GM18909 (cell line): ENCODE data around the gene TSPAN18.

Experiments
- ATAC-seq: cut with Tn5 transposase; IDR thresholded peaks from one replicate; pipeline ENCODE4 v1.9.1; 2021; ENCODE audit warnings: mild to moderate bottlenecking; ENCODE audit not compliant: unreplicated experiment, poor library complexity

TSPAN18 gene

DNA sequence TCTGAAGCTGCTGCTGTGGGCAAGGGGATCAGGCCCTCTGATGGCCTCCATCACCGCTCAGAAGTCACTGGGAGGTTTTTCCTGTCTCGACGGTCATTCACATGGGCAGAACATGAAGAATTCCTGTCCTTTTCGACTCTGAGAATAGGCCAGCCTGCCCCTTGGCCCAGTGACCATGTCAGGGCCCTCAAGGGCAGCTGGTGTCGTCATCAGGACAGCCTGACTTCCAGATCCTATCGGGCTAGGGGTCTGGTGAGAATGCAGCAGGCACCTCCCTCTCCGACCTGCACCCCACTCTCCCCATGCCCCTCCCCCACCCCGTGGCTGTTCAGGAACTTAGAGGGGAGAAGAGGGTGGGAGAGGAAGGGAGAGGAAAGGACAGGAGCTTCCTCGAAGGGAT, 220.4 kb downstream of the TSPAN18 start:
- no peak for ATAC-seq

DNA sequence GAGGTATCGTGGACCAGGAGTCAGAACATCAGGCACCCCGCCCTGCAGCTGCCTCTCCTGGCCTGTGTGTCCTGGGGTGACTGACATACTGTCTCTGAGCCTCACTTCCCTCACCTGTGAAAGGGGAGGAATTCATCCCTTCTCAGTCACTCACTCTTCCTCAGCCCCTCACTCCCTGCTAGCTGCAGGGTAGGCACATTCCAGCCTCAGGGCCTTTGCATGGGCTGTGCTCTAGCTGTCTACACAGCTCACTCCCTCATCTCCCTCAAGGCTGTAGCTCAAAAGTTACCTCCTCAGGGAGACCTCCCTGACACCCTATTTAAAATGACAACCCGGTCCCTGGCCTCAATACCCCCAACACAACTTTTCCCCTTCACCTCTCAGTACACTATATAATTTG, 221.4 kb downstream of the TSPAN18 start:
- no peak for ATAC-seq

DNA sequence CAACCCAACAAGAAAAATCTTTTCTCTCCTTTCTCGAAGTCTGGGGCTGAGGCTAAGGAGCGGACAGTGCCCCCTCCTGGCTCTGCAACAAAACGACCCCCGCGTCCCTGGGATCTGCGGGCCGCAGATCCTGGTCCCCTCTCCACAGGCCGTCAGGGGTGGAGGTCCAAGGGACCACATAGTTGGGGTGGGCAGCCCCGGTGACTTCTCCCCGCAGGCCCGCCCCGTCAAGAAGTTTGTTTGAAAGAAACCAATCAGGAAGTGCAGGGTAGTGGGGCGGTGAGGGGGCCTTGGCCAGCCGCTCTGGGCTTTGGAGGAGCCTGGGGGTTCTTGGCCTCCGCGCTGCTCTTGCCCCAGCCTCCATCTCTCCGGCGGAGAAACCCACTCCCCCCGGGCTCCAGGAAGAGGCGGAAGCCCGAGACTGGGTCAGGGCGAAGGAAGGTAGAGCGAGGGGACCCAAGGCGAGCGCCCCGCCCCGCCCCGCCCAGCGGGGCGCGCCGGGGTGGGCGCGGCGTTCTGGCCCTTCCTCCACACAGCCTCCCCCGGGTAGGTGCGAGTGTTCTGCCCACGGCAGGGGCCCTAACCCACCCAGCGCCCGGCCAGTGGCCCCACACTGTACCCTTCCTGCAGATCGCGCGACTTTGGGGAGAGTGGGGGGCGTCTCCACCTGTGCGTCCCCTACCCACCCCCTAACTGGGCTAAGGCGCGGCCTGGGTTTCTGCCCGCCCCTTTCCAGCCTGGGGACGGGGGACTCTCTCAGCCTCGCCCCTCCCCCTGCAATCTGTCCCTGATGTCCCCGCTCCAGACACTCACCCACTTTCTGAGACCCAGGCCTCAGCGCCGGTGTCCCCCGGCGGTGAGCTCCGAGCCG, 222.6 kb downstream of the TSPAN18 start:
- ATAC-seq: no peak

DNA sequence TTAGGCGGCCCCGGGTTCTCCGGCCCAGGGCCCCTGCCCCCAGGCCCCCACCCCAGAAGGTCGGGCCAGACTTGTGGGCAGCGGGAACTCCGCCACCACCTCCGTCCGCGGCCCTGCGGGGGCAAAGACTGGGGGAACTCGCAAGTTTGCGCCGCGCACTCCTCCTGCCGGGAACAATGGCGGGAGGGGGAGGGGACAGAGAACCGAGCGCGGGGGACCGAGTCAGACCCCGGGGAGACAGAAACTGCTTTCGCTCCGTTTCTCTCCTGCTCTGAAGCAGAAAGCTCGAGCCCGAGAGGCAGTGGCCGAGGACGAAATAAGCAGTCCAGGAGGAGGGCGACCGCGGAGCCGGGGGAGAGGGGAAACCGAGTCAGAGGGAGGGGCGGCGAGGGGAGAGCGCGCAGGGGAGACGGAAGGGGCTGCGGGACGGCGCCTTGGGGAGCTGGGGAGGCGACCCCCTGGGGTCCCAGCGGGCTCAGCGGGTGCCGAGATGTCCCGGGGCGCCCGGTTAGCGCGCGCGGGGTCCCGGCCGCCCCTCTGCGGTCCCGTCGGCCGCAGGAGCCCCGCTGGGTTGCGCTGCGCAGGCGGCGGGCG, 223.4 kb downstream of the TSPAN18 start:
- no peak for ATAC-seq

DNA sequence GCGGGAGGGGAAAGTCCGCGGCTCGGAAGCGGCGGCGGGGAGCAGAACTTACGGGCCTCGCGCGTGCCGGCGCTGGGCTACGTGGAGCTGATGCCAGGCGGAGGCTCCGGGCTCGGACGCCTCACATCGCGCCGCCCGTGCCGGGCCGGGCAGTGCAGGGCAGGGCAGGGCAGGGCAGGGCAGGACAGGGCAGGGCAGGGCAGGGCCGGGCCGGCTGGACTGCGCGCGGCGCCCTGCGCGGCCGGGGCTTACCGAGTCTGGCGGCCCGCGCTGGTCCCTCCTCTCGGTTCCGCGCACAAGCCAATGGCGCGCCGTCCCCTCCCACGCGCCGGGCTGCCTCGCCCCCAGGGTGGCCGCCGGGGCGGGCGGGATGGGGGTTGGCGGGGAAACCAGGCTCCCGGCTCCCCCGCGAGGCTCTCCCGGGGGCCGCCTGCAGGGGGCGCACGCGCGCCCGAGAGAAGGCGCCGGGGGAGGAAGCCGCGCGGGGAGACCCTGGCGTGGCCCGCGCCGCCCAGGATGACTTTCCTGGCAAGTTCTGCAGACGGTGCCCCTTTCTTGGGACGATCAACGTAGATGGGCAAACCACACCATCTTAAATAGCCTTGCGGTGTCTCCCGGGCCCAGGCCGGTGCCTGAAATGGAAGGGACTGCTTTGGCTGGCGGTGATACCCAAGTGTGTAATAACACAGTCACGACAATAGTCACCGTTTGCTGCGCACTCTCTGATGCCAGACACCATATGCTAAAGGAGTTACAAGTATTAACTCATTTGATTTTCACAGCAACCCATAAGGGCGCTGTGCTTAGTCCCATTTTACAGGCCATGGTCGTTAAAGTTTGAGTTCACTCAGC, 224.1 kb downstream of the TSPAN18 start, which contains the start of gene TP53I11:
Gene TP53I11 (minus strand): TSS at position 259 of the 852 bp plus-strand sequence. CDS start 12,548 bp downstream, outside the sequence.
- no peak for ATAC-seq

DNA sequence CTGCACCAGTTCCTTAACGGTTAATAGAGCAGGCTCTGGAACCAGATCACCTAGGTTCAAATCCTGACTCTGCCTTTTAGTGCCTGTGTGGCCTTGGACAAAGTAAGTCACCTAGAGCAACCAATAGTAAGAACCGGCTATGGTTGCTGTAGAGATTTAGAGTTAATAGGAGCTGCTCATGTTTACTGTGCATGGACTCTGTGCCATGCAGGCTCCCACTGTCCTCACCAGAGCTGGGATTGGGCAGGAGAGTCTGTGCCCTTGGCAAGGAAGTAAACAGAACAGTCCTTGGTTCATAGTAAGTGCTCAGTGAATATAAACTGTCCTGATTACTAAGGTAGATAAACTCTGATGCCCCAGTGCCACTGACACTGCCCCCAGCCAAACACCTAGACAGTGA, 225.3 kb downstream of the TSPAN18 start:
- no peak for ATAC-seq

DNA sequence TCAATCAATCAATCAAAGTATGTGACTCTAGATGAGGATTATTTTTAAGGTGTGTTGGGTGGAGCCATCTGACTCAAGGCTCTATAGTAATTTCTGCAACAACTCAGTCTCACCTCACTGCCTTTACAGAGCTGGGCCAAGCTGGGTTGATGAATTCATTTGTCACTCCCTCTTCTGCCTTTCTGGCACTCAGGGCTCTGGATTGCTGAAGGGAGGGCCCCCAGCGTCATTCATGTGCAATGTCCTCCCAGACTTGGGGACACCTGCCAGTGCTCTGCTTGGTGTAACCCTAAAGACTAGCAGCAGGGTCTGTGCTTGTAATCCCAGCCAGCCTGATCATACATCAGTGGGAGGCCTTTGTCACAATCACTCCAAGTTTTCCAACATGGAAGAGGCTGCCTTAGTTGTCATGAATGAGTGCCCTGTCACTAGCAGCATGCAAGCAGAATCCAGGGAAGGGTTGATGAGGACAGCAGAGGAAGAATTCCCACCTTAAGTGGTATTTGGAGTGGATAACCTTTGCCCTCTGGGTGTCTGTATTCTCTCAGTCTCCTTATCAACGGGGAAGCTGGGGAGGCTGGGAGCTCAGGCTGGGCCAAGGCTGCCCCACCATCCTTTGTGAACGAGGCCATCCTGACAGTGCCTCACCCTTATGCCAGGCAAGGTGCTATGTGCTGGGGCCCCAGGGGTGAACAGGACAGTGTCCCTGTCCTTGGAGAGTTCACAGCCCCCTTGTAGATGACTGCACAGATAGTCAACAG, 225.9 kb downstream of the TSPAN18 start:
- ATAC-seq: no peak

DNA sequence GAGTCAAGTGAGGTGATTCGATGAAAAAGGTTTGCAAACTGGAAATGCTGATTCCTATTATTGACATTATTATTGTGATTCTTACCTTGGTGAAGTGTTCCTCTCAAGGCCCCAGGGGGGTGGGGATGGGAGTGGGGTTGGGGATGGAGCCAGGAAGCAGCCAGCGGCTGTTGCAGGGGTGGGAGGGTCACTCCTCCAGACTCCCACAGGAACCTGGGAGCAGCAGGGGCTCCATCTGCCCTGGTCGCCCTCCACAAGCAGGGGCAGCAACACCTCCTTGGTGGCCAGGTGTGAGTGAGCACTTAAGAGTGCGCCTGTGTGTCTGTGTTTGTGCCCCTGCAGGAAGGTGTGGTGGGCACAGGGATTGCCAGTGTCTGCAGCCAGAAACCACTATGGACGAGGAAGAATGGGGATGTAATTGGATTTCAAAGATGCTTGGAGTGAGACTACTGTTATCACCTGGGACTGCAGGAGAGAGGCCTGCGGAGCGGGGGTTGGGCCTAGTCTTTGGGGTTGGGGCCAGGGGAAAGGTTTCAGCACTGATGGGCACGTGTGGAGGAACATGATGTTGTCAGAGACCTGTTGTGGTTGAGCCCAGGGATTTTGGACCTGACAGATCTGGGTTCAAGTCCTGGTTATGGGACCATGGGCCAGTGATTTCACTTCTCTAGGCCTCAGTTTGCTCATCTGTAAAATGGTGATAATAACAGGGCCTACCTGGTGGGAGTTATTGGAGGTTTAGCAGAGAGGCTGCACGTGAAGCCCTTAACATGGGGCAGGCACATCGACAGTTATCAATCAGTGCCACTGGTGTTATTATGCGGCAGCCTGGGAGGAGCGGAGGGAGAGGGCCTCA, 227.5 kb downstream of the TSPAN18 start:
- ATAC-seq: no peak

DNA sequence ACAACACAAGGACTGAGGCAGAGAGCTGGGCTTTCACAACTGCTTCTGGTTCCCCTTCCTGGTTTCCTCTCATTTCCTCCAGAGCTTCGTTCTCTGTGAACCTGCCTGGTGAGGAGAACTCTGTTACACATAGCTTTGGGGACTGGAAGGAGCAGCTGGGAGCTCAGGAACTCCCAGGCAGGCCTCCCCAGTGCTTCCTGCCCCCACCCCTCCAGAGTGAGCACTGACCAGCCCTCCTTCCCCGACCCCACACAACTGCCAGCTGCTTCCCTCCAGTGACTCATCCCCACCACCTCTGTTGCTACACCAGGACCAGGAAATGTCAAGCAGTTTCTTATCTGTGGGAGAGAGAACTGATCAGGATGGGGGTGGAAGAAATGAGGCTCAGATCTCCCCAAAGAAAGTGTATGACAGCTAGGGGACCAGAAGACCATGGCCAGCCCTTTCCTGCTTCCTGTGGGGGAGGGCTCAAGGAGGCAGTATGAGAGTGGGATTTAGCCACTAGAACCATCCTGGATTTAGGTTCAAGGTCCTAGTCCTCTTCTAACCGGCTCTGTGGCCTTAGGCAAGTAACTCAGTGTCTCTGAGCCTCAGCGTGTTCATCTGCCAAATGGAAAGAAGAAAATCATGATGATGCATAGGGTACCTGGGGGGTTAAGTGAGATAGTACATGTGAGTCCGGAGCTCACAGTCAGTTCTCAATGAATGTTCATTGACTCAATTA, 228.4 kb downstream of the TSPAN18 start:
- no peak for ATAC-seq

DNA sequence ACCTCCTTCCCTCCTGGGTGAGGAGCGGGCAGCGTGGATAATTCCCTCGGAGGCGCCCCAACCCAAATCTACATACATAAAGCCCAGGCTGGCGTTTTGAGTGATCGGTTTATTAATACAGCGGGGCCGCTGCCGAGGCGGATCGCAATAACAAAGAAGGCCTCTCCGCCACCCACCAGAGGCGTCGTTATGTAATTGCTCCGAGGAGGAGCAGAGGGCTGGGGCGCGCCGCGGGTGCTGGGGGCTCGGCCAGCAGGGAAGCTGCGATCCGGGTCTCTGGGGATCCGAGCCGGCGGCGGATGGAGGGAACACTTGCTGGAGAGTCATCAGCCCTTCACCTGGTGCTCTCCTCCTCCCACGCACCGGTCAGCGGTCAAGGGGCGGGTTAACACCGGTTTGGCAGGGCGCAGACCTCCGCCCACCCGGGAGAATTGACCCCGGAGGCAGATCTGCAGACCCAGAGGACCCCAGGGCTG, 230.3 kb downstream of the TSPAN18 start:
- no peak for ATAC-seq

DNA sequence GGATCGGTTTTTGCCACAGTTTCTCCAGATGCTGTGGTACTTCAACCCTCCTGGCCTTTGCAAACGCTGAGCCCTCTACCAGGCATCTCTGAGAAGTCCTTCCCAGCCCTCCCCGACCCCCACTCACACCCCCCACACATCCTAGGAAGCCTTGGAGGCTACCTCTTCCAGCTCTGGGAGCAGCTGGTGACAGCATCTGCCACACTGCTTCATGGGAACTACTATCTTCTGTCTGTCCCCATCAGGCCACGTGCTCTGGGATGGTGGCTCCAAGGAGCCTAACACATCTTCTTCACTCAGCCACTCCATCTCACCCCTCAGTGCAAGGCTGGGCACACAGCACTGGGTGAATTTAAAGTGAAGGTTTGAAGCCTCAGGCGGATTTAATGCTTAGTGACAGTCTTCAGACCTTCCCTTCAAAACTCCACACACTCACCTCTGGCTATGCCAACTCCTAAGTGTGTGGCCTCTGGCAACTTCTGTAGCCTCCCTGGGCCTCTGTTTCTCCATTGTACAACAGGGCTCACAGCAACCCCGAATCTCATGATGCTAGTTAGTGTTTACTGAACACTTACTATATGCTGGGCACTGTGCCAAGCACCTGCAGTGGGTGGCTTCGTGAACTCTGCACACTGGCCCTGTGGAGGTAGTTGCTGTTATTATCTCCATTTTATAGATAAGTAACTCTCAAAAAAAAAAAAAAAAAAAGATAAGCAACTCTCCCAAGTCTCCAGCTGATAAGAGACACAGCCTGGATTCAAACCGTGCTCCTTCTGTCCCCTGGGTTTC, 231.2 kb downstream of the TSPAN18 start:
- no peak for ATAC-seq

DNA sequence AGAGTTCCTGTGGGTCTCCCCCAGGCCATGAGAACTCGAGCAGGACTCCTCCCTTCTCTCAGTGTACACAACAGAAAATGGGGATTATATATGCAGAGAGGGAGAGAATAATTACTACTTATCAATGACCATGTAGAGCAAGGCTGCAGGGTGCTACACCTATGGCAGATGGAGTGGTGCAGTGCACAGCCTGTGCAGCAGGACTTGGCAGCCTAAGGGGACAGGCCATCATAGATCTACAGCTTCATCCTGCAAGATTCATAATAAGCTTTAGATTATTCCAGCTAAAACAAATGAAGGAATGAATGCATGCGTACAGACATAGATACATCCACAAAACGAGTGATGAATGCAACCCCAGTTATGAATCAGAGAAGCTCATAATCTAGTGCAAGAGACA, 232.3 kb downstream of the TSPAN18 start:
- ATAC-seq: no peak

DNA sequence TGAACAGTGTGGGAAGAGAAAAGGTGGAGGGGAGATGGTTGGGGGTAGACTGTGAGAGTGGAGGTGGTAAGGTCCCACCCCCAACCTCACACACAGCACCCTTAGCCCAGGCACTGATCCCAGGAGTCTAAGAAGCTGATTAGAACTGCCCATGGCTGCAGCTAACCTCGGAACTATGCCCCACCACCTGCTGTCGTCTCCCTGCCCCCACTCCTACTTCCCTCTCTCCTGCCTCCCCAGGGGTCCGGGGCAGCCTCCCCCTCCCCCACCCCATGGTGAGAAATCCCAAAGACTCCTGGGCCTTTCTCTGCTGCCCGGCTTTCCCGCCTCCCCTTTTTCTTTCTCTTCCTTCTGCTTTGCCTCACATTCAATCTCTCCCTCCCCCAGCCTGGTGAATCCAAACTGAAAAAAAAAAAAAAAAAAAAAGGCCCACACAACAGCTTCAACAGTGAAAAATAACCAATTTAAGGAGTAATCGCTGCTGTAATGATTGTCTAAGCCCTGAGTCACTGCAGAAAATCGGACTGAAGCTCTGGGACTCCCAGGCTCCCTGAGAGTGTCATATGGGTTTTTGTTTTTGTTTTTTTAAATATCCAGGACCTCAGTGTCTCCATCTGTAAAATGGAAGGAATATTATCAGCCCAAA, 233.6 kb downstream of the TSPAN18 start:
- ATAC-seq: no peak

DNA sequence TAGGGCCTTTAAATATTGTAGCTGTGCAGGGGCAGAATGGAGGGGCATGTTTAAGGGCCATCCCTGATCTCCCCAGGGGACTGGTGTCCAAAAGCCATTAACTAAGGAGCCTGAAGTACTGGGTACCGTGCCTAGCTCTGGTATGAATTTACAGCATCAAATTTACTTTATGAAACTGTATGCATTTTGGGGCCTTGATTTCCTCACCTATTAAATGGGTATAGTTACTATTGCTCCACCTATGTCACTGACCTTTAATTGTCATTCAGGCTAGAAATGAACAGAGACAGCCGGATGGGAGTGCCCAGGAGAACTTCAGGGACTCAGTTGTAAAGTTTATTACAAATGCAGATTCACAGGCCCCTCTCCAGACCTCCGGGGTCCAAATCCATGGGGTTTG, 235.7 kb downstream of the TSPAN18 start:
- ATAC-seq: no peak

DNA sequence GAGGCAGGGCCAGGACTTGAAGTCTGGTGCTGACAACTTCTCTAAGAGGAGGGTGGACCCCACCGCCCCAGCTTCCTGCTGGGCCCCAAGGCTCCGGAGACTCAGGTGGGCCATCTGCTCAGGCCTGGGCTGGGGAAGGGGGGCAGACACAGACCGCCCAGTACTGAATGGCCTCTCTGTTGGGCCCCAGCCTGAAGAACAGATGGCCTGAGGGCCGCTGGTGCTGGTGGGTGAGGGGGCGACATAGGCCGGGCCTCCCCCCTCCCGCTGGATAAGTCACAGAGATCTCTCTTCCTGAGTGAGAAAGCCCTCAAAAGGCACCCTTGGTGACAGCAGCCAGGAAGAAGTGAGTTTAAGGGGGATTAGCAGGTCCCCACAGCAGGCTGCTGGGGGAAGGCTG, 236.4 kb downstream of the TSPAN18 start:
- ATAC-seq: no peak

DNA sequence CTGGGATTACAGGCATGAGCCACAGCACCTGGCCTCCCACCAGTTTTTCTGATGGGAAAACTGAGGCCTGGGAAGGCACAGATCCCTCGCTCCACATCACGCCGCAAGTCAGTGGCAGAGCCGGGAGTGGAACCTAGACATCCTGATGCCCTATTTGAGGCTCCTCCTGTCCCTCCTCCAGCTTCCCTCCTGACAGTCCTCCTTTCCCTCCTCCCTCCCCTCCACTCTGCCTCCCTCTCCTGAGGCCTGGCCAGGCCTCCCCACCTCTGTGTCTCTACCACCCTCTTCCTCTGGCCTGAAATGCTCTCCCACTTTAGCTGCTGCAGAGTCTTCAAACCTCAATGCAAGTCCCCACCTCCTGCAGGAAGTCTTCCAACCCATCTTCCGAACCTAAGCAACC, 237.2 kb downstream of the TSPAN18 start:
- no peak for ATAC-seq

DNA sequence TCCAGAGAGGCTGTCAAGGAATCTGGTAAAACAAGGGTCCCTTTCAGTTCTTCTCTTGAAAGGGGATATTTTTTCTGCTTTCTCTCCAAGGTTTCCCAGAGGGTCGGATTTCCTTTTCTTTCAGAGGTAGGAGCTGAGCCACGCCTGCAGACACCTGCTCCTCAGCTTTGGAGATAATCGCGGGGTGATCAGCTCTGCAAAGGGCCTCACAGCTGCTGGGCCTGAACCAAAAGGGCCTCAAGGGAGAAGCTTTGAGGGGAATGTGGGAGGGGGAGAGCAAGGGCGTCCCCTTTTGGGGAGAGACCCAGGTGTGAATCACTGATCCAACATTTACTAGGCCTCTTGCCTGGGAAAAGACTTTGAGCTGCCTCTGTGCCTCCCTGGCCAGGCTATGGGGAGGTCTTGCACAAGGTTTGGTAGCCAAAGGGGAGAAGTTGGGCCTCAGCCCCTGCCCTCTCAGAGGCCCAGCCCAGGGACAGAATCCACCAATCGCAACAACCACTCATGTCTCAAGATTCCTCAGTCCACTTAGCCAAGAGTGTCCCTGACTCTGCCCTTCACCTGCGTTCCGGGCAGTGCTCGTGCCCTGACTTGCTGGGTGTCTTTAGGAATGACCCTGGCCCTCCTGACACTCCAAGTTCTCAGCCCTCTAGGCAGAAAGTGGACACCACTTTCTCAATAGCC, 237.9 kb downstream of the TSPAN18 start:
- no peak for ATAC-seq
